ENCODE data around the gene MOGAT2.

DNA sequence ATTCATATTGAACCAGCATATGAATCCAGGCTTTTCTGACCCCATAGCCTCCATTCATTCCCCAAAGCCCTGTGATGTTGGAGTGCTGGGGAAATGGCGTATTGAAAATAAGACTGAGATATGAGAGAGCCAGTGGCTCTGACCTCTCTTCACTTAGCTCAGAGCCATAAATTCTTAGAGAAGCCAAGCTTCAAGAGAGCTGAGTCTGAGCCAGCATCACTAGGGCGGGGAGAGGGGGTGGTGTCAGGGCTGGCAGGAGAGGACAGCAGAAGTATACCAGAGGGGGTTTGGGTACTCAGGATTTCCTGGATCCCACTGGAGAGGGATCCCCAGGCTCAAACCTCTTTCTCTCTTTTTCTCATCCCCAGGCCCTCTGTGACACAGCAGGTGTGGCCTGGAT is 16.7 kb upstream of the MOGAT2 start:
- TF ChIP-seq ZFP3 (CRISPR knock-in tag; IDR thresholded peaks at IDR 0.05) (no peak), ISL1 (CRISPR knock-in tag; IDR thresholded peaks at IDR 0.05) (no peak), ARNTL (CRISPR knock-in tag; IDR thresholded peaks at IDR 0.05; ENCODE audit: borderline replicate concordance, low read depth) (no peak), RARB (CRISPR knock-in tag; IDR thresholded peaks at IDR 0.05) (no peak), ESRRG (CRISPR knock-in tag; IDR thresholded peaks at IDR 0.05) (no peak), ZNF565 (CRISPR knock-in tag; conservative IDR thresholded peaks at IDR 0.05; ENCODE audit: low read depth) (no peak)
- TF ChIP-seq, protein P1, sequence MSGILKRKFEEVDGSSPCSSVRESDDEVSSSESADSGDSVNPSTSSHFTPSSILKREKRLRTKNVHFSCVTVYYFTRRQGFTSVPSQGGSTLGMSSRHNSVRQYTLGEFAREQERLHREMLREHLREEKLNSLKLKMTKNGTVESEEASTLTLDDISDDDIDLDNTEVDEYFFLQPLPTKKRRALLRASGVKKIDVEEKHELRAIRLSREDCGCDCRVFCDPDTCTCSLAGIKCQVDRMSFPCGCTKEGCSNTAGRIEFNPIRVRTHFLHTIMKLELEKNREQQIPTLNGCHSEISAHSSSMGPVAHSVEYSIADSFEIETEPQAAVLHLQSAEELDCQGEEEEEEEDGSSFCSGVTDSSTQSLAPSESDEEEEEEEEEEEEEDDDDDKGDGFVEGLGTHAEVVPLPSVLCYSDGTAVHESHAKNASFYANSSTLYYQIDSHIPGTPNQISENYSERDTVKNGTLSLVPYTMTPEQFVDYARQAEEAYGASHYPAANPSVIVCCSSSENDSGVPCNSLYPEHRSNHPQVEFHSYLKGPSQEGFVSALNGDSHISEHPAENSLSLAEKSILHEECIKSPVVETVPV (CRISPR knock-in tag; IDR thresholded peaks at IDR 0.05), result no peak

Measured in SK-N-SH treated with all-trans-retinoic acid at 6 μM for 48 hours (cell line).